HG03108 (cell line): ENCODE data around the gene KANSL1L.
"Not testable (repeated sequence)": the region's sequence is repeated elsewhere in the genome, so short reads cannot be mapped to it uniquely, and the experiment has no call there.

ENCODE experiments used
- ATAC-seq: cut with Tn5 transposase; IDR thresholded peaks from one replicate; pipeline ENCODE4 v1.9.1; 2021; ENCODE audit warnings: moderate library complexity; ENCODE audit not compliant: unreplicated experiment

The KANSL1L gene, protein sequence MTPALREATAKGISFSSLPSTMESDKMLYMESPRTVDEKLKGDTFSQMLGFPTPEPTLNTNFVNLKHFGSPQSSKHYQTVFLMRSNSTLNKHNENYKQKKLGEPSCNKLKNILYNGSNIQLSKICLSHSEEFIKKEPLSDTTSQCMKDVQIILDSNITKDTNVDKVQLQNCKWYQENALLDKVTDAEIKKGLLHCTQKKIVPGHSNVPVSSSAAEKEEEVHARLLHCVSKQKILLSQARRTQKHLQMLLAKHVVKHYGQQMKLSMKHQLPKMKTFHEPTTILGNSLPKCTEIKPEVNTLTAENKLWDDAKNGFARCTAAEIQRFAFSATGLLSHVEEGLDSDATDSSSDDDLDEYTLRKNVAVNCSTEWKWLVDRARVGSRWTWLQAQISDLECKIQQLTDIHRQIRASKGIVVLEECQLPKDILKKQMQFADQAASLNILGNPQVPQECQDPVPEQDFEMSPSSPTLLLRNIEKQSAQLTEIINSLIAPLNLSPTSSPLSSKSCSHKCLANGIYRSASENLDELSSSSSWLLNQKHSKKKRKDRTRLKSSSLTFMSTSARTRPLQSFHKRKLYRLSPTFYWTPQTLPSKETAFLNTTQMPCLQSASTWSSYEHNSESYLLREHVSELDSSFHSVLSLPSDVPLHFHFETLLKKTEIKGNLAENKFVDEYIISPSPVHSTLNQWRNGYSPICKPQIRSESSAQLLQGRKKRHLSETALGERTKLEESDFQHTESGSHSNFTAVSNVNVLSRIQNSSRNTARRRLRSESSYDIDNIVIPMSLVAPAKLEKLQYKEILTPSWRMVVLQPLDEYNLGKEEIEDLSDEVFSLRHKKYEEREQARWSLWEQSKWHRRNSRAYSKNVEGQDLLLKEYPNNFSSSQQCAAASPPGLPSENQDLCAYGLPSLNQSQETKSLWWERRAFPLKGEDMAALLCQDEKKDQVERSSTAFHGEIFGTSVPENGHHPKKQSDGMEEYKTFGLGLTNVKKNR

DNA sequence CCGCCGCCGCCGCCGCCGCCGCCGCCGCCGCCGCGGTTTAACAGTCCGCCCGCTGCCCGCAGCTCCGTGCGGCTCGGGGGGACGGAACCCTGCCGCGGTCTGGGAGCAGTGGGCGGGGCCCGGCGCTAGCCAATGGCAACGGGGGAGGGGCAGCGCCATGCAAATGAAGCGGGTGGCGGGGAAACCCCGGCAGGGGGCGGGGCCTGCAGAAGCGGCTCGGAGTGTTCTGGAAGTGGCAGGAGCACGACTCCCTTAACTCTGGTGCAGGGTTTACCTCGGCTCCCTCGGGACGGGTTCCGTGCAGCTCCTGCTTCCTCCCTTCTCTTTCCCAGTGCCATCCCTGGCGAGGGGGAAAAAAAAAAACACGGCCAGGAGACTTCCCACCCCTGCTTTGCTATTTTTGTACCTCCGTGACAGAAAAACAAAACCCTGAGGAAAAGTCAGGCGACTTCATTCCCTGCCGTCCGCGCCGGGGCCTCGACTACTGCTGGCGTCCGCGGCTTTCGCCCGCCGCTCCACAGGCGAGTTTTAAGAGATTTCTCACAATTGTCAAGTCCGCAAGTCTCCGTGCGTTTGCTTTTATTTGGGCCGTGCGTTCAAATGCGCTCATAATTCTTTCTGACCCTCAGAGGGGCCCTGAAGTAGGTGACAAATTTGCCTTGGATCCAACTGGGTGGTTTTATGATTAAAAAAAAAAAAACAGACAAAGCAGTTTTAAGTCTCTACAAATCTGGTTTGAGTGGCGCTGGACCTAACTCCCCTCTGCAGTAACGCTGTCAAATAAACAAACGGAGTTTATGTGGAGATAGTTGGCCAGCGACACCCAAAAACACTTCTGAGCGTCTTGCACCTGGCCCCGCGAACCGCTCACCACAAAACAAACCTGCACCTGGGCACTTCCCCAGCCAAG is at the start of gene KANSL1L:
Gene KANSL1L, minus strand, starts transcription at position 101 of the 910 bp plus-strand sequence. CDS start 16,827 bp downstream, outside the sequence.
- peak; percentile 63 for ATAC-seq

- no peak for ATAC-seq
These were observed 43.9 kb upstream of the KANSL1L start for GRCh38 chr2:210215120-210215519.

GRCh38 chr2:210210185-210210584 is 39.0 kb upstream of the KANSL1L start:
- no peak for ATAC-seq

DNA sequence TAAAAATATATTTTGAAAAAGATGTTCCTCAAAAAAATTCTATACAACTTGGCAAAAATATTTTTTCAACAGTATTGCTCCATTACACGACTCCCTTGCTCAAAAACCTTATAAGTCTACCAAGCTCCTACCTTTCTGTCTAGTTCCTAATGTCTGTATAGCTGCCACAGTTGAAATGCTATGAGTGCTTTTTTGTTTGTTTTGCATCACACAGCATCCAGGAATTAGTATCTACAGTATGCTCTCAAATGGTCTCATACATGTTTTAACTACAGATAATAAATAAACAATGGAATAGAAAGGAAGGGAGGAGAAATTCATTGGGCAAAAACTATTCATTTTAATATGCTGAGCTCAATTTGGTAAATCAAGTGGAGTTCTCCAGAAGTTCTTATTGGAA is 36.7 kb upstream of the KANSL1L start:
- ATAC-seq = no peak

DNA sequence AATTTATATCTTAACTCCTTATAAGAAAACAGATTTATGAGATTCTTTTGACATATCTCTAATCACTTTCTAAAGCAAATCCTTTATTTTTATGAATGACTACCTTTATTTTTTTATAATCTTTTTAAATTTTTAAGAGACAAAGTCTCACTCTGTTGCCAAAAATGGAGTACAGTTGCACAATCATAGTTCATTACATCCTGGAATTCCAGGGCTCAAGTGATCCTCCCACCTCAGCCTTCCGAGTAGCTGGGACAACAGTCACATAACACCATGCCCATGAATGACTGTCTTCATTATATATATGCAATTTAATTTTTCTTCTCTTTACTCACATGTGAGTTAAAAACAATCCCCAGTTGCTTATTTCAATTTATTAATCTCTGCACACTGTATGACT is 32.3 kb upstream of the KANSL1L start:
- no peak for ATAC-seq

GRCh38 chr2:210203147-210203546 is 31.9 kb upstream of the KANSL1L start:
- ATAC-seq = no peak

- ATAC-seq = no peak
These were observed 28.6 kb upstream of the KANSL1L start for GRCh38 chr2:210199854-210200253.

- no peak for ATAC-seq
These were observed 28.1 kb upstream of the KANSL1L start for GRCh38 chr2:210199186-210199765.

GRCh38 chr2:210198326-210198725 is 27.1 kb upstream of the KANSL1L start:
- no peak for ATAC-seq

- ATAC-seq = no peak
These were observed 26.5 kb upstream of the KANSL1L start for GRCh38 chr2:210197720-210198119.

DNA sequence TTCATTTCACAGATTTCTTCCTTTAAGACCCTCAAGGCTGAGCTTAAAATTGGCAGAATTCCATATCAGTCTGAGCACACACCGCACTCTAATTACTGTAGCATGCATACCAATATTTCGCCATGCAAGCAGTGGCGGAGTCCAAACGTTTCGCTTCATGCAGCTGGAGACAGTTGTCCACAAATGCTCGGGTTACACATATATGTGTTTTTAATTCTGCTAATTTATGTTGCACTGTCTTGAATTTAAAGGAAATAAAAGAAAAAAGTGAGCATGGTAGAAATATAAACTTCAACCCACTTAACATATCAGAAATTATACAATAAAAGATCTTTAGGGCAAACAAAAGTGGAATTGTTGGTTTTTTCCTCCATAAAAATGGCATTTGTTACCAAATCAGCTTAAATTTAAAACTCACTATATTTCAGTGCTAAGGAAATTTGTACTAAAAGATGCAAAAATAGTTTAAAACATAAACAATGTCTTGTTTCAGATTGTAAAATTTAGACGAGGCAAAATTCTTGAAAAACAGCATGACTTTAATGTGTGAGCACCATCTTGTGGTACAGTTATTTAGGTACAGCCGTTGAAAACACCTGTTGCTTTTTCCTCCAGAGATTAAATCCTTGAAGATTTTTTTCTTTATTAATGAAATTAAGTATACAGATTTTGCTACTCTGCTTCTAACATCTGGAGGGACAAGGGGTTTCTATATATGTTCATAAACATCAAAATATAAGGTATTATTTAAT is 24.1 kb upstream of the KANSL1L start:
- no peak for ATAC-seq

GRCh38 chr2:210190345-210190744 is 19.1 kb upstream of the KANSL1L start:
- peak; percentile 44 for ATAC-seq

- ATAC-seq = no peak
These were observed 18.4 kb upstream of the KANSL1L start for GRCh38 chr2:210189452-210190138.

GRCh38 chr2:210188755-210189154 is 17.5 kb upstream of the KANSL1L start:
- ATAC-seq = no peak

- no peak for ATAC-seq
These were observed 17.0 kb upstream of the KANSL1L start for GRCh38 chr2:210188190-210188589.

- not testable (repeated sequence) for ATAC-seq
These were observed 12.7 kb upstream of the KANSL1L start for GRCh38 chr2:210183936-210184335.

DNA sequence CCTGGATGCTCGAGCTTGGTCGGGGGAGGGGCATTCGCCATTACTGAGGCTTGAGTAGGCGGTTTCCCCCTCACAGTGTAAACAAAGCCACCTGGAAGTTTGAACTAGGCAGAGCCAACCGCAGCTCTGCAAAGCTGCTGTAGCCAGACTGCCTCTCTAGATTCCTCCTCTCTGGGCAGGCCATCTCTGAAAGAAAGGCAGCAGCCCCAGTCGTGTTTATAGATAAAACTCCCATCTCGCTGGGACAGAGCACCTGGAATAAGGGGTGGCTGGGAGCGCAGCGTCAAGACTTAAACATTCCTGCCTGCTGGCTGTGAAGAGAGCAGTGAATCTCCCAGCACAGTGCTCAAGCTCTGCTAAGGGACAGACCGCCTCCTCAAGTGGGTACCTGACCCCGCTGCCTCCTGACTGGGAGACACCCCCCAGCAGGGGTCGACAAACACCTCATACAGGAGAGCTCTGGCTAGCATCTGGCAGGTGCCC is 10.4 kb upstream of the KANSL1L start:
- ATAC-seq = not testable (repeated sequence)

- ATAC-seq = not testable (repeated sequence)
These were observed 9.9 kb upstream of the KANSL1L start for GRCh38 chr2:210181033-210181605.
